ENCODE data around the gene ASXL3. TPM values are rescaled to one million over a fixed set of nuclear protein-coding genes. Genes with fewer than 3 reads are reported as not detected.

ASXL3 gene
- total RNA-seq, 2 experiments from 2014 or later: not detected

DNA sequence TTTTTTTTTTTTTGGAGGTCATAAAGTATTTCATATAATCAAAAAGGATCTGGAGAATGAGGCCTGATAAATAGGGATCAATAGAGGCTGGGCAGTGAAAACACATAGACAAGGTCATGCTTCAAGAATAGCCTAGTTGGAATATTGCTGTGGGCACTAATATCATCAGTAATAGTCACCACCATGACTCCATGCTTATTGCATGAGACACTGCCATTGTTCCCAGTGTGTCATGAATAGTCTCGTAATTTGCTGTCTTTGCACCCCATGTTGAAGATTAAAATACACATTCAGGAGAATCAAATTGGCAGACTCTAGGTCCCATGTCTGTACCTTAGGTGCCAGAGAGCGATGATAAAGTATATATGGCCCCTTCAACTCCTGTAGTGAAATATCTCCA is 10.3 kb downstream of the ASXL3 start:
- Mint-ChIP-seq H3K4me3 (no peak overlapping the region), H3K36me3 (ENCODE audit: low read depth) (no peaks in the 10 kb centered on the region), H3K4me1 (ENCODE audit: low read depth) (no peaks in the 10 kb centered on the region), H3K9me3 (ENCODE audit: insufficient read depth) (peaks cover 17% of the 10 kb centered on the region), H3K27ac (no peak overlapping the region), H3K27me3 (ENCODE audit: low read depth) (no peaks in the 10 kb centered on the region)
- ChIA-PET POLR2A (no interaction called here), CTCF (no interaction called here)
- ATAC-seq (no peak), DNase-seq (no peak)

DNA sequence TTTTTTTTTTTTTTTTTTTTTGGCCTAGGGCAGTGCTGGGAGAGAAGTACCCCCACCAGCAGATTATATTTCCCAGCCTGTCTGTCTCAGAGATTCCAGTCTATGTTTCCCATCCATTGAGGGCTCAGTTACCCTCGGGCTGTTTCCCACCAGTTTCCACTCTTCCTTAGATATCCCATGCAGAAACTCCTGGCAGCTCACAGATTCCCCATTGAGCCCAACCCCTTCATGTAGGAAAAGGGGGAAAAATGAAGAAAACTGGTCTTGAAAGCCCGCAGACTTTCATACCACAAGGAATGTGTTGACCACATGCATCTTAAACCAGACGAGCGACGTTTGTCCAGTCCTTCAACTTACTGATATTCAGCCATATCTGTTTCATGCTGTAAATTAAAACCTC is 15.2 kb downstream of the ASXL3 start:
- ATAC-seq (no peak), DNase-seq (no peak)
- peaks cover 14% of the 10 kb centered on the region for H3K9me3 Mint-ChIP-seq (ENCODE audit: insufficient read depth)
- no peak overlapping the region for H3K27ac Mint-ChIP-seq
- POLR2A ChIA-PET: no interaction called here
- no peaks in the 10 kb centered on the region for H3K36me3 Mint-ChIP-seq (ENCODE audit: low read depth)
- H3K27me3 Mint-ChIP-seq (ENCODE audit: low read depth): no peaks in the 10 kb centered on the region
- CTCF ChIA-PET: no interaction called here
- no peaks in the 10 kb centered on the region for H3K4me1 Mint-ChIP-seq (ENCODE audit: low read depth)
- H3K4me3 Mint-ChIP-seq: no peak overlapping the region

DNA sequence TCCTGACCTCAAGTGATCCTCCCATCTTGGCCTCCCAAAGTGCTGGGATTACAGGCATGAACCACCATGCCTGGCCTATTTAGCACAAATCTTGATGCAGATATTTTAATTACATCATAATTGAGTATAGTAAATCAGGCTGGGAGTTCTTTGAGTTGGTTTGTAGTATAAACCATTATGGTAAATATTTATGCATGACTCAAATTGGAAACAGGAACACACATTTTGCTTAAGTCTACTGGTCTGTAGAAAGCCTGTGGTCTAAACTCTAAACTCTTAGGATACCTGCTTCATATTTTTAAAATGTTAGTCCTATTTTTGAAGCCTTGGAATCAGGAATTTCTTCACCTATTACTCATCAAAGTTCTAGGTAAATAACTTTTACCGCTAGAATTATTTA is 16.8 kb downstream of the ASXL3 start:
- ATAC-seq: no peak
- H3K27me3 Mint-ChIP-seq (ENCODE audit: low read depth): no peaks in the 10 kb centered on the region
- H3K4me1 Mint-ChIP-seq (ENCODE audit: low read depth): no peaks in the 10 kb centered on the region
- ChIA-PET CTCF (no interaction called here), POLR2A (no interaction called here)
- H3K4me3 Mint-ChIP-seq: no peak overlapping the region
- H3K36me3 Mint-ChIP-seq (ENCODE audit: low read depth): no peaks in the 10 kb centered on the region
- no peak overlapping the region for H3K27ac Mint-ChIP-seq
- no peak for DNase-seq
- H3K9me3 Mint-ChIP-seq (ENCODE audit: insufficient read depth): peaks cover 10% of the 10 kb centered on the region

DNA sequence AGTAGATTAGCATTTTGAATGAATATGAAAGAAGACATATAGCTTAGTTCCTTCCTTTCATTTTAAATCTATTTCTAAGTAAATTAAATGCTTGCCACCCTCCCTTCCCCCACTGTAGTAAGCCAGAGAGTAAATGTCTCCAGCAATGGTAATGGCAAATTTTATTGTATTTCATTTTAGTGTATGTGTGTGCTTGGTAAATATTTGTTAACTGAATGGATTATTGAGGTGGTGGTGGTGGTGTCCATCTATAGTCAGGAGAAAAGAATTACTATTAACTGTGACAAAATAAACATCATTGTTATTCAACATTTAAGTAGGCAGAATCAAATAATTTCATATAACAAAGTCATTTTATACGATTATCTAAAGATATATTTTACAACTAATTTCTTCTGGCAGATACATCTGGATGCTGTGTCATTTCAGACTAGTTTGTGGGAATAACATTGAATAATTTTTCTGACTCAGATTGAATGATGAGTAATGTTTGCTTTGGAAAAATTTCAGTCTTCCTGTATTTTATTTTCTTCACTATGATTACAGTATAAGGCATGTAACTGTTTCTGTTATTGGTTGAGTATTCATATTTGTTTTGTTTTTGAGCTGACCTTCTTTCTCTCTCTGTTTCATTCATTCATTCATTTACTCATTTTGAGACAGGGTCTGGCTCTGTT is 18.3 kb downstream of the ASXL3 start:
- H3K27me3 Mint-ChIP-seq (ENCODE audit: low read depth): no peaks in the 10 kb centered on the region
- H3K36me3 Mint-ChIP-seq (ENCODE audit: low read depth): no peaks in the 10 kb centered on the region
- CTCF ChIA-PET: no interaction called here
- no peaks in the 10 kb centered on the region for H3K4me1 Mint-ChIP-seq (ENCODE audit: low read depth)
- no peak overlapping the region for H3K27ac Mint-ChIP-seq
- no peak overlapping the region for H3K4me3 Mint-ChIP-seq
- POLR2A ChIA-PET: no interaction called here
- ATAC-seq: no peak
- no peak for DNase-seq
- H3K9me3 Mint-ChIP-seq (ENCODE audit: insufficient read depth): peaks cover 8% of the 10 kb centered on the region

DNA sequence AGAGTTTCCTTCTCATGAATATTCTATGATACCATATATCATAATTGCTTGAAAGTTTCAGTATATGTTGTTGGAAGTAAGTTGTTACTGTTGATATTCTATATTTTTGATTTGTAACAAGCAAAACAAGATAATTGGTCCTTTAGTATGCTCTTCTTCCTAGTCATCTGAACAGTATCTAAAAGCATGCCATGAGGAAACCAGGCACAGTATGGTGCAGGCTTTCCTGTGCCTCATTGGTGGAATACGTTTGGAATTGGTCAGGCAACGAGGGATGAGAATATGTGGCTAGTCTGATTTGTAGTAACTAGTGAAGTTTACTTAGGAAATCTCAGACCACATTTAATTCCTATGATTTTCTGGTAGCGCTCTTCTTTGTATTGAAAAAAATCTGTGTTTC is 22.8 kb downstream of the ASXL3 start:
- ATAC-seq: no peak
- H3K4me3 Mint-ChIP-seq: no peak overlapping the region
- DNase-seq: no peak
- peaks cover 4% of the 10 kb centered on the region for H3K9me3 Mint-ChIP-seq (ENCODE audit: insufficient read depth)
- H3K36me3 Mint-ChIP-seq (ENCODE audit: low read depth): no peaks in the 10 kb centered on the region
- H3K27me3 Mint-ChIP-seq (ENCODE audit: low read depth): no peaks in the 10 kb centered on the region
- no peaks in the 10 kb centered on the region for H3K4me1 Mint-ChIP-seq (ENCODE audit: low read depth)
- CTCF ChIA-PET: no interaction called here
- POLR2A ChIA-PET: no interaction called here
- H3K27ac Mint-ChIP-seq: no peak overlapping the region

DNA sequence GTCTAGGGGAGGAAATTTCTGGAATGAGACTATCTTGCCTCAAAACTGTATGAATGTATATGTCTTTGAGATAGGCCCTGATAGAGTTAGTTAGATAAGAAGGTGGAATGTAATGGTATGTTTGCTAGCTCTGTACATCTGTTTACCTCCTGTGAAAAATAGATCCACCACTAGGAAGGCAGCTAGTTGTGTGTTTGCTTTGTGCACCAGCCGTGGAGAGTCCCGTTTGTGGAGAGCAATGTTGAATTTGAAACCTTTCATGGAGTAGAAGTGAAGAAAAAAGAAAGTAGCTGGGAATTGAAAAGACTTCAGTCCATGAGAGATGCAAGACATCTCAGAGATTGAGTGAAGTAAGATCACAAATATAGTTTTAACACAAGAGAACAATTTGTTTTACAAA is 25.4 kb downstream of the ASXL3 start:
- H3K27ac Mint-ChIP-seq: no peak overlapping the region
- ChIA-PET CTCF (no interaction called here), POLR2A (no interaction called here)
- no peak for DNase-seq
- no peaks in the 10 kb centered on the region for H3K27me3 Mint-ChIP-seq (ENCODE audit: low read depth)
- H3K4me1 Mint-ChIP-seq (ENCODE audit: low read depth): no peaks in the 10 kb centered on the region
- H3K36me3 Mint-ChIP-seq (ENCODE audit: low read depth): no peaks in the 10 kb centered on the region
- no peak overlapping the region for H3K4me3 Mint-ChIP-seq
- no peak for ATAC-seq
- no peaks in the 10 kb centered on the region for H3K9me3 Mint-ChIP-seq (ENCODE audit: insufficient read depth)

DNA sequence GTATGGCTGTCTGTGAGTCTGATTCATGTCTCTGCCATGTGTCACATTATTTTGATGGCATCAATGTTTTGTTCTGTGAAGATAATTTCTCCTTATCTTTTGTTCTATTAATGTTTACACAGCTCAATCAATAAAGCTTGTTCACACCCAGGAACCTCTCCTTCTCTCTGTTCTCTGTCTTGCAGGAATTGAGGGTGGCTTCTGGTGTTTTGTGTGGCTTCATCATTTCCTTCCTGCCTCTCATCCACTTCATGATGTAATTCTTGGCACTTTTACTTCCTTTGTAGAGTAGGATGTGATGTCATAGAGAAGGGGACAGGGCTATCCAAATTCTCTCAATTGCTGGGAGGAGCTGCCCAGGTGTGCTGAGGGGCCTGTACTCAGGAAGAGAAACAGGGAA is 27.2 kb downstream of the ASXL3 start:
- H3K27me3 Mint-ChIP-seq (ENCODE audit: low read depth): no peaks in the 10 kb centered on the region
- H3K9me3 Mint-ChIP-seq (ENCODE audit: insufficient read depth): no peaks in the 10 kb centered on the region
- ATAC-seq: no peak
- no peaks in the 10 kb centered on the region for H3K36me3 Mint-ChIP-seq (ENCODE audit: low read depth)
- POLR2A ChIA-PET: no interaction called here
- no peaks in the 10 kb centered on the region for H3K4me1 Mint-ChIP-seq (ENCODE audit: low read depth)
- H3K4me3 Mint-ChIP-seq: no peak overlapping the region
- CTCF ChIA-PET: no interaction called here
- DNase-seq: no peak
- no peak overlapping the region for H3K27ac Mint-ChIP-seq

DNA sequence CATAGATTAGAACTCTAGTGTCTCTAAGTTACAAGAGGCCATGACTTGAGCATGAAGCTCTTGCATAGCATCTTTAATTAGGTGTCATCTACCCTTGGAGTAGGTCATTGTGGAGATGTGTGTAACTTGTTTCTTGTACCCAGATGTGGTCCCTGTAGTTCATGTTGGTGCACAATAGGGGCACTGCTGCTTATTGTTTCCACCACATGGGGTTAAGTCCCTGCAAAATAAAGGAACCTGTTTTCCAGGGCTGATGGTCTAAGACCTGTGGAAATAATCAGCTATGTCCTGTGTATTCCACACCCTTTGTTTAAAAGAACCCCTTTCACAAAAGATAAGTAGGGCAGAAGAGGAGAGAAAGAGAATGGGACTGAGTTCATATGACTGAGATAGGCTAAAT is 28.6 kb downstream of the ASXL3 start:
- no peaks in the 10 kb centered on the region for H3K27me3 Mint-ChIP-seq (ENCODE audit: low read depth)
- ChIA-PET CTCF (no interaction called here), POLR2A (no interaction called here)

DNA sequence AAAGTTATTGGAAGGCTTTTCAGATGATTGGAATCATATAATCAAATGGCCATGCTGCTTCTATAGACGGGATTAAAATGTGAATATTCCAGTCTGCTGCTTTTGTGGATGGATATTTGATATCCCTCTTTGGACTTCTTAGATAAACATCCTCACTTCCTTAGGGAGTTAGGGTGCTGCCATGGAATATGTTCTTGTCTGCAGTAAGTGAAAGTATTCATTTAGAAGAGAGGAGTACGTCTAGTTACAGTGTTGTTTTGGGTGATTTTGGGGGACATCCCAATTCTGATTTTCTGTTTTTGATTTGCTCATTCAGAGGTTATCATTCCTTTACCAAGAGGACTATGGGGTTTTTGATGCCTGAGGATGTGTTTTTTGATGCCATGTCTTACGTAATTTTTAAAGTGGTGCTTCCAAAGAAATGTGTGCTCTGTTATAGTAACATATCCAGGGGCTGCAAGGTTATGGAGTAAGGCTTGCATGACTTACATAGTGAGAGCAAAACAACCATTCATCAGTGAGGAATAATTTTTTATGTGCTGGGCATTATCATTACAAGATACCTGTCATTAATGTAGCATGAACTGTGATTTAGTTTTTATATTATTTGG is 33.6 kb downstream of the ASXL3 start:
- H3K27ac Mint-ChIP-seq: no peak overlapping the region
- no peaks in the 10 kb centered on the region for H3K9me3 Mint-ChIP-seq (ENCODE audit: insufficient read depth)
- POLR2A ChIA-PET: no interaction called here
- ATAC-seq: no peak
- no peak for DNase-seq
- no peaks in the 10 kb centered on the region for H3K36me3 Mint-ChIP-seq (ENCODE audit: low read depth)
- CTCF ChIA-PET: no interaction called here
- no peaks in the 10 kb centered on the region for H3K27me3 Mint-ChIP-seq (ENCODE audit: low read depth)
- no peak overlapping the region for H3K4me3 Mint-ChIP-seq
- H3K4me1 Mint-ChIP-seq (ENCODE audit: low read depth): no peaks in the 10 kb centered on the region

More for the DNA sequence above, 28.6 kb downstream of the ASXL3 start:
- no peaks in the 10 kb centered on the region for H3K9me3 Mint-ChIP-seq (ENCODE audit: insufficient read depth)
- ATAC-seq (no peak), DNase-seq (no peak)
- H3K4me1 Mint-ChIP-seq (ENCODE audit: low read depth): no peaks in the 10 kb centered on the region
- H3K27ac Mint-ChIP-seq: no peak overlapping the region
- no peak overlapping the region for H3K4me3 Mint-ChIP-seq
- no peaks in the 10 kb centered on the region for H3K36me3 Mint-ChIP-seq (ENCODE audit: low read depth)

DNA sequence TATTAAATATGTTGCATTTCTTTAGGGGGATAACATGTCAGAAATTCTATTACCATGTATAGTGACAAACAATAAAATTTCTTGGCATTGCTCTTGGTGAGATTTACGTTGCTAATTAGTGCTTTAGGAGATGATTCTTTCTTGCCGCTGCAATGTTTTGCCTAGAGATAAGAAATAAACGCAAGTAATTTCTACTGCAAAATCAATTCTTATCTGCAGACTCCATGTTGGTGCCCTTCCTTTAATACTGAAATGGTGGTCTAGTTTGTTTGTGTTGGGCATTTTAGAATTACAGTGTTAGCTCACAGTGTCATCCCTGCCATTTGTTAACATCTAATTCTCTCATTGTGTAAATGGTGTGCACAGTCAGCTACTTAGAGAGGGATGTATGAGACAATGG is 34.6 kb downstream of the ASXL3 start:
- H3K36me3 Mint-ChIP-seq (ENCODE audit: low read depth): no peaks in the 10 kb centered on the region
- DNase-seq (no peak), ATAC-seq (no peak)
- H3K27me3 Mint-ChIP-seq (ENCODE audit: low read depth): no peaks in the 10 kb centered on the region
- peaks cover 1% of the 10 kb centered on the region for H3K9me3 Mint-ChIP-seq (ENCODE audit: insufficient read depth)
- no peaks in the 10 kb centered on the region for H3K4me1 Mint-ChIP-seq (ENCODE audit: low read depth)
- ChIA-PET POLR2A (no interaction called here), CTCF (no interaction called here)
- H3K27ac Mint-ChIP-seq: no peak overlapping the region
- H3K4me3 Mint-ChIP-seq: no peak overlapping the region

DNA sequence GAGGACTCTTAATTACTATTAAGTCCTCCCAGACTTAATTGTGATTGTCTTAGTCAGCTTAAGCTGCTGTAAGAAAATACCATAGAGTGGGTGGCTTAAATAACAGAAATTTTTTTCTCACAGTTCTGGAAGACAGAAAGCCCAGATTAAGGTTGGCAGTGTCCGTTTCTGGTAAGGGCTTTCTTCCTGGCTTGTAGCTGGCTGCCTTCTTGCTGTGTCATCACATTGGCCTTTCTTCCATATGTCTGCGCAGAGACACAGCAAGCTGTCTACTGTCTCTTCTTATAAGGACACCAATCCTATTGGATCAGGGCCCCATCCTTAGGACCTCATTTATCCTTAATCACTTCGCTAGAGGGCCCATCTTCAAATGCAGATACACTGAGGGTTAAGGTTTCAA is 38.5 kb downstream of the ASXL3 start:
- Mint-ChIP-seq H3K9me3 (ENCODE audit: insufficient read depth) (peaks cover 9% of the 10 kb centered on the region), H3K27me3 (ENCODE audit: low read depth) (no peaks in the 10 kb centered on the region), H3K27ac (no peak overlapping the region), H3K4me1 (ENCODE audit: low read depth) (no peaks in the 10 kb centered on the region), H3K36me3 (ENCODE audit: low read depth) (no peaks in the 10 kb centered on the region), H3K4me3 (no peak overlapping the region)
- ChIA-PET CTCF (no interaction called here), POLR2A (no interaction called here)
- ATAC-seq (no peak), DNase-seq (no peak)

DNA sequence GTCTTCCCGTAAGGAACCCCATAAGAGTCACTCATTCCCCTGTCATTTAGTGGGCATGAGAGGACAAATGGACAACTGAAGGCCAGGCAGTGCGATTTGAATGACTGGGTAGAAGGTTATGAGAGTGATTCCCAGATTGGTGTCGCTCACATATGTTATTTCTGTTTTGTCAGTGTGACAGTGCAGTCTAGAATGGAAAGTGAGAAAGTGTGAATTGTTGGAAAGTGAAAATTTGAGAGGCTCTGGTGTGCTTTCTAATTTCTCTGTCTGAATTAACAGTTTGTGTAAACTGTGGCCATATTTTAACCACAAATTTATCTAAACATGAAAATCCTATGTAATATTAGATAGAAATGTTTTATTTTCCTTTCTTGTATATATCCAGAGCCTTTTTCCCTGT is 49.1 kb downstream of the ASXL3 start:
- no peaks in the 10 kb centered on the region for H3K36me3 Mint-ChIP-seq (ENCODE audit: low read depth)
- no peaks in the 10 kb centered on the region for H3K4me1 Mint-ChIP-seq (ENCODE audit: low read depth)
- H3K27ac Mint-ChIP-seq: no peak overlapping the region
- H3K9me3 Mint-ChIP-seq (ENCODE audit: insufficient read depth): no peaks in the 10 kb centered on the region
- ChIA-PET CTCF (no interaction called here), POLR2A (no interaction called here)
- no peak overlapping the region for H3K4me3 Mint-ChIP-seq
- DNase-seq (no peak), ATAC-seq (no peak)
- no peaks in the 10 kb centered on the region for H3K27me3 Mint-ChIP-seq (ENCODE audit: low read depth)

DNA sequence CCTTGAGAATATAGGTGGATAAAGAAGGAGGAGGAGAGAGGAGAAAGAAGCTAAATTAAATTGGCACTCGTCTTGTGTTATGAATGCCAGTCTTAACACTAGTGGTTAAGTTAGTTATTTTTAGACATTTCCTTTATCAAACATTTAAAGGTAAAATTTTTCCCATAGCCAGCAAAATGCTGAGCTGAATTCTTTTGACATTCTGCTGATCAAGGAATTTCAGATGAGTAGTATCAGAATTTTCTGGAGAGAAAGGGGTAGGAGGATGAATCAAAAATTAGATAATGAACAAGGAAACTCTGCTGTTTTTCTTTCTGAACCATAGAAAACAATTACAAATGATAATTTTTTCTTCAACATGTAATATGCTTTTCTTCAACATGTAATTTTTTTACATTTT is 52.5 kb downstream of the ASXL3 start:
- ChIA-PET CTCF (no interaction called here), POLR2A (no interaction called here)
- Mint-ChIP-seq H3K4me3 (no peak overlapping the region), H3K27me3 (ENCODE audit: low read depth) (no peaks in the 10 kb centered on the region), H3K36me3 (ENCODE audit: low read depth) (no peaks in the 10 kb centered on the region), H3K4me1 (ENCODE audit: low read depth) (no peaks in the 10 kb centered on the region), H3K27ac (no peak overlapping the region), H3K9me3 (ENCODE audit: insufficient read depth) (no peaks in the 10 kb centered on the region)
- DNase-seq (no peak), ATAC-seq (no peak)
